GM12878 (cell line): Measurements from ENCODE around the gene ADAMTS2. TPM values are rescaled to one million over a fixed set of nuclear protein-coding genes. Genes with fewer than 3 reads are reported as not detected.
"Not testable (repeated sequence)": the region's sequence is repeated elsewhere in the genome, so short reads cannot be mapped to it uniquely, and the experiment has no call there.

Source experiments
- ATAC-seq: fragments of 200-7000 bp; cut with Tn5 transposase; 3 replicates; pipeline ENCODE4 v1.9.1; 2020; ENCODE audit warnings: mild to moderate bottlenecking, moderate library complexity
- BruUV-seq: library from RNA; stranded (reverse); fragments of 400-500 nt; replicated peaks from 2 replicates; lab custom pipeline; 2021; lab: Mats Ljungman, UMichigan
- CTCF ChIA-PET: fragments of 300-600 bp; sonication (Branson Sonifier 250); formaldehyde crosslinking; extraction: SDS; loops from one replicate; lab custom pipeline; 2021; ENCODE audit warnings: inconsistent platforms; lab: Yijun Ruan, JAX
- POLR2A ChIA-PET: fragments of 350-600 bp; formaldehyde crosslinking; extraction: SDS; loops from one replicate; lab custom pipeline; 2021; ENCODE audit warnings: inconsistent platforms; lab: Charles Lee
- RAD21 ChIA-PET: fragments of 300-600 bp; sonication (Branson Sonifier 250); formaldehyde crosslinking; loops from one replicate; lab custom pipeline; 2023; ENCODE audit warnings: antibody characterized with exemption; ENCODE audit not compliant: unreplicated experiment; lab: Charles Lee
- SMC1A ChIA-PET: fragments of 300-600 bp; sonication (Branson Sonifier 250); formaldehyde crosslinking; loops from one replicate; lab custom pipeline; 2023; ENCODE audit not compliant: unreplicated experiment, uncharacterized antibody; lab: Charles Lee
- DNase-seq: peaks from one replicate; pipeline ENCODE4 v3.0.0-alpha.2; 2011; ENCODE audit warnings: low read depth, low spot score
- FAIRE-seq: peaks from 3 replicates; lab custom pipeline; 2011; peaks lifted over from hg19 to GRCh38; lab: Jason Lieb, UNC
- H2AFZ ChIP-seq: 2 replicates; pipeline ENCODE4 v1.6.0; 2011; ENCODE audit warnings: low read depth, low read length, control low read depth; ENCODE audit not compliant: control insufficient read depth
- H3K27ac ChIP-seq: 2 replicates; pipeline ENCODE4 v1.5.1; 2011; ENCODE audit warnings: control low read depth; ENCODE audit not compliant: control insufficient read depth, insufficient read depth
- H3K27me3 ChIP-seq, 2 experiments: replicated peaks in 1 of 2; 2 replicates each; pipeline versions ENCODE4 v1.6.0 to v1.6.1; 2011; ENCODE audit warnings: low read length in 1 of 2; ENCODE audit not compliant: control insufficient read depth in 2 of 2, insufficient read depth in 2 of 2
- H3K36me3 ChIP-seq, 2 experiments: 2 replicates each; pipeline ENCODE4 v1.5.1; 2011; ENCODE audit warnings: low read length in 1 of 2; ENCODE audit not compliant: control insufficient read depth in 2 of 2, insufficient read depth in 2 of 2
- H3K4me1 ChIP-seq: 2 replicates; pipeline ENCODE4 v1.6.1; 2011; ENCODE audit warnings: mild to moderate bottlenecking, low read length, moderate library complexity, mixed read lengths; ENCODE audit not compliant: control insufficient read depth, insufficient read depth
- H3K4me2 ChIP-seq: 2 replicates; pipeline ENCODE4 v1.6.0; 2011; ENCODE audit warnings: control low read depth; ENCODE audit not compliant: control insufficient read depth, insufficient read depth
- H3K4me3 ChIP-seq: fragments of 200-600 bp; sonication (generic); 2 replicates; pipeline ENCODE4 v1.5.1; 2016
- H3K79me2 ChIP-seq: 2 replicates; pipeline ENCODE4 v1.6.0; 2011; ENCODE audit warnings: low read length; ENCODE audit not compliant: control insufficient read depth, insufficient read depth
- H3K9ac ChIP-seq: 2 replicates; pipeline ENCODE4 v1.8.0; 2011; ENCODE audit warnings: low read length, control low read depth, mixed read lengths; ENCODE audit not compliant: control insufficient read depth, insufficient read depth
- H3K9me3 ChIP-seq: replicated peaks from 3 replicates; pipeline ENCODE4 v1.5.1; 2011; ENCODE audit warnings: mild to moderate bottlenecking, low read length; ENCODE audit not compliant: control insufficient read depth, insufficient read depth
- H4K20me1 ChIP-seq: 2 replicates; pipeline ENCODE4 v1.6.0; 2011; ENCODE audit not compliant: control insufficient read depth, insufficient read depth
- E4F1 ChIP-seq: fragments of 450-650 bp; IDR thresholded peaks from 2 replicates; pipeline ENCODE4 v1.6.1; 2018; ENCODE audit warnings: borderline replicate concordance, mild to moderate bottlenecking; ENCODE audit not compliant: partially characterized antibody
- PML ChIP-seq: IDR thresholded peaks from 2 replicates; pipeline ENCODE4 v1.6.1; 2012; ENCODE audit warnings: low read length, inconsistent platforms
- WGBS: methylation state at CpG from one replicate; pipeline ENCODE4 v1.1.6; 2016; ENCODE audit warnings: low lambda C conversion rate; ENCODE audit not compliant: insufficient replicate concordance, insufficient coverage; ENCODE audit errors: missing lambda C conversion rate; 5-methylcytosine and 5-hydroxymethylcytosine counted together
- in situ Hi-C: fragments of 300-500 bp; cut with MboI; formaldehyde crosslinking; loops from 9 replicates; pipeline ENCODE4 v1.14.3; 2018; ENCODE audit warnings: mixed read lengths
- intact Hi-C: fragments of 100-400 bp; cut with micrococcal nuclease; formaldehyde crosslinking; loops from one replicate; pipeline ENCODE4 v1.14.2; 2022; ENCODE audit not compliant: unreplicated experiment
- polyA plus RNA-seq, 11 experiments: library from polyadenylated mRNA; depleted of rRNA in 4 of 11; unstranded in 6 of 11; stranded (reverse) in 5 of 11; fragments of >200 nt; fragmentation: Nextera tagmentation in 4 of 11; fragmentation: Illumina TruSeq in 1 of 11; extraction: Ambion mirVana in 4 of 11; extraction: Trizol in 1 of 11; gene quantifications; 1 replicate in 1 of 11; 2 replicates in 10 of 11; pipeline versions ENCODE4 v1.2.1 to v1.2.3, GENCODE V29; 2011 to 2016; ENCODE audit warnings: inconsistent platforms in 2 of 11, missing spikeins in 2 of 11, low read depth in 1 of 11
- total RNA-seq, 4 experiments: library from RNA; depleted of rRNA in 3 of 4; stranded (reverse); fragments of >200 nt in 3 of 4; fragmentation: Illumina TruSeq in 1 of 4; extraction: Trizol in 1 of 4; gene quantifications; 2 replicates each; pipeline versions ENCODE4 v1.2.1 to v1.2.3, GENCODE V29; 2013 to 2021

ADAMTS2 gene
- total and polyA plus RNA-seq, 10 of the 15 experiments (the other 5 are each of a cell fraction or from before 2014, with no cell fraction given): 0.03 to 0.05 TPM; not detected in 8

GRCh38 chr5:179287071-179287470, 58.2 kb downstream of the ADAMTS2 start (continued):
- no peak for TF ChIP-seq PML
- no peak for TF ChIP-seq E4F1

GRCh38 chr5:179285776-179286162, 59.5 kb downstream of the ADAMTS2 start:
- CTCF ChIA-PET, H3K79me2 ChIP-seq, intact Hi-C loops, SMC1A ChIA-PET, RAD21 ChIA-PET, H3K27me3 ChIP-seq, BruUV-seq, H3K4me2 ChIP-seq, H3K9me3 ChIP-seq, ATAC-seq, H3K4me1 ChIP-seq, H3K36me3 ChIP-seq, FAIRE-seq, DNase-seq, H3K4me3 ChIP-seq, in situ Hi-C loops, H2AFZ ChIP-seq, H3K27ac ChIP-seq, H4K20me1 ChIP-seq, POLR2A ChIA-PET, H3K9ac ChIP-seq: not testable (repeated sequence)
- 48% methylated on average over 11 of the region's 11 CpGs for WGBS
